NCI-H524 treated with DMSO at 0.1 percent for 48 hours (cell line): ENCODE measurements around the gene TOR1B.
"Not testable (repeated sequence)": the region's sequence is repeated elsewhere in the genome, so short reads cannot be mapped to it uniquely, and the experiment has no call there.

ENCODE experiments used
- DNase-seq: peaks from one replicate; lab custom pipeline; 2025; lab: John Stamatoyannopoulos, UW

TOR1B gene

GRCh38 chr9:129776566-129776937, 26.4 kb upstream of the TOR1B start:
- no peak for DNase-seq

GRCh38 chr9:129776938-129777768, 25.8 kb upstream of the TOR1B start:
- no peak for DNase-seq

GRCh38 chr9:129777769-129778130, 25.2 kb upstream of the TOR1B start:
- no peak for DNase-seq

- DNase-seq: no peak
Observed at GRCh38 chr9:129778469-129778868, 24.5 kb upstream of the TOR1B start.

- no peak for DNase-seq
Observed at GRCh38 chr9:129779560-129780190, 23.3 kb upstream of the TOR1B start.

GRCh38 chr9:129781131-129781530, 21.9 kb upstream of the TOR1B start:
- no peak for DNase-seq

GRCh38 chr9:129781981-129782380, 21.0 kb upstream of the TOR1B start:
- no peak for DNase-seq

GRCh38 chr9:129783516-129784361, 19.2 kb upstream of the TOR1B start:
- peak; percentile 29 for DNase-seq

GRCh38 chr9:129784970-129785369, 18.0 kb upstream of the TOR1B start:
- not testable (repeated sequence) for DNase-seq

GRCh38 chr9:129785866-129786265, 17.1 kb upstream of the TOR1B start:
- DNase-seq: no peak

GRCh38 chr9:129786481-129786880, 16.5 kb upstream of the TOR1B start:
- no peak for DNase-seq

- no peak for DNase-seq
Observed at GRCh38 chr9:129794549-129794948, 8.4 kb upstream of the TOR1B start.

- DNase-seq: not testable (repeated sequence)
Observed at GRCh38 chr9:129796029-129796428, 7.0 kb upstream of the TOR1B start.

GRCh38 chr9:129798973-129799372, 4.0 kb upstream of the TOR1B start:
- no peak for DNase-seq

GRCh38 chr9:129801504-129801903, 1.5 kb upstream of the TOR1B start:
- no peak for DNase-seq

GRCh38 chr9:129803676-129804060, 684 bp downstream of the TOR1B start:
- DNase-seq: no peak

GRCh38 chr9:129806061-129806460, 3.1 kb downstream of the TOR1B start:
- DNase-seq: no peak

- DNase-seq: no peak
Observed at GRCh38 chr9:129809346-129809745, 6.4 kb downstream of the TOR1B start.

GRCh38 chr9:129810116-129810515, 7.1 kb downstream of the TOR1B start:
- DNase-seq: no peak

- DNase-seq: no peak
Observed at GRCh38 chr9:129810788-129811187, 7.8 kb downstream of the TOR1B start.

- DNase-seq: peak; percentile 46
Observed at GRCh38 chr9:129811967-129812363, 9.0 kb downstream of the TOR1B start.

GRCh38 chr9:129812385-129812784, 9.4 kb downstream of the TOR1B start:
- DNase-seq: no peak

- DNase-seq: no peak
Observed at GRCh38 chr9:129813661-129814060, 10.7 kb downstream of the TOR1B start.
